SU-DHL-6 (cell line): ENCODE results near the gene CHRM5.

Source experiments
- H2AFZ ChIP-seq: fragments of 200-600 bp; sonication (generic); 2 replicates; pipeline ENCODE4 v1.6.1; 2014; ENCODE audit warnings: low read depth, mild to moderate bottlenecking, moderate library complexity, mixed read lengths, antibody characterized with exemption, low read length; ENCODE audit not compliant: severe bottlenecking
- H3F3A ChIP-seq: fragments of 200-600 bp; shearing (Covaris generic); 2 replicates; pipeline ENCODE4 v1.6.0; 2016; ENCODE audit warnings: antibody characterized with exemption, mild to moderate bottlenecking; ENCODE audit not compliant: insufficient read depth
- H3K27ac ChIP-seq: fragments of 200-600 bp; sonication (generic); 2 replicates; pipeline ENCODE4 v1.5.1; 2016; ENCODE audit warnings: low read depth, mild to moderate bottlenecking, low read length, moderate library complexity, mixed read lengths
- H3K27me3 ChIP-seq: fragments of 200-600 bp; sonication (generic), shearing (Covaris generic); 2 replicates; pipeline ENCODE4 v1.6.0; 2014; ENCODE audit warnings: mild to moderate bottlenecking, low read length
- H3K36me3 ChIP-seq: fragments of 200-600 bp; sonication (generic); 2 replicates; pipeline ENCODE4 v1.6.1; 2014; ENCODE audit warnings: mild to moderate bottlenecking, low read length, mixed read lengths
- H3K4me2 ChIP-seq: fragments of 300-600, 200-600 bp; shearing (Covaris generic), sonication (generic); 2 replicates; pipeline ENCODE4 v1.6.0; 2014; ENCODE audit warnings: low read length, low read depth, mild to moderate bottlenecking; ENCODE audit not compliant: poor library complexity, severe bottlenecking
- H3K4me3 ChIP-seq: fragments of 200-600 bp; sonication (generic); 2 replicates; pipeline ENCODE4 v1.5.1; 2014; ENCODE audit warnings: antibody characterized with exemption, low read length, mild to moderate bottlenecking, mixed read lengths; ENCODE audit not compliant: insufficient read depth, poor library complexity, severe bottlenecking
- H3K79me2 ChIP-seq: fragments of 200-600 bp; sonication (generic); 2 replicates; pipeline ENCODE4 v1.6.1; 2014; ENCODE audit warnings: mild to moderate bottlenecking, low read length, moderate library complexity; ENCODE audit not compliant: insufficient read depth
- H3K9ac ChIP-seq: fragments of 200-600 bp; sonication (generic); 2 replicates; pipeline ENCODE4 v1.7.0; 2014; ENCODE audit warnings: mild to moderate bottlenecking, low read length
- H3K9me2 ChIP-seq: fragments of 200-600 bp; sonication (generic); replicated peaks from 2 replicates; pipeline ENCODE4 v1.6.1; 2014; ENCODE audit warnings: low read length; ENCODE audit not compliant: insufficient read depth
- H3K9me3 ChIP-seq: fragments of 200-600 bp; sonication (generic); 2 replicates; pipeline ENCODE4 v1.6.1; 2014; ENCODE audit warnings: low read length, mixed read lengths; ENCODE audit not compliant: insufficient read depth
- H4K20me1 ChIP-seq: fragments of 200-600 bp; sonication (generic); 2 replicates; pipeline ENCODE4 v1.6.1; 2014; ENCODE audit warnings: low read depth, mild to moderate bottlenecking, antibody characterized with exemption, low read length, moderate library complexity, mixed read lengths
- CTCF ChIP-seq: fragments of 200-600 bp; sonication (generic); IDR thresholded peaks from one replicate; pipeline ENCODE4 v1.5.1; 2017; ENCODE audit warnings: antibody characterized with exemption, mild to moderate bottlenecking, low read length, moderate library complexity; ENCODE audit not compliant: insufficient read depth, poor library complexity, severe bottlenecking
- EZH2phosphoT487 ChIP-seq: fragments of 200-600 bp; sonication (generic), shearing (Covaris generic); conservative IDR thresholded peaks from 2 replicates; pipeline ENCODE4 v1.6.1; 2018; ENCODE audit warnings: mild to moderate bottlenecking, antibody characterized with exemption, low read length, moderate library complexity, mixed read lengths

Gene CHRM5

GRCh38 chr15:33985287-33985686 lies 17.0 kb downstream of the CHRM5 start:
- no peaks in the 10 kb centered on the region for H3K27me3 ChIP-seq
- no peak overlapping the region for H3K27ac ChIP-seq
- H3K4me3 ChIP-seq = no peak overlapping the region
- H3K4me2 ChIP-seq = no peak overlapping the region
- H4K20me1 ChIP-seq = no peaks in the 10 kb centered on the region
- no peak overlapping the region for H2AFZ ChIP-seq
- H3K79me2 ChIP-seq = no peaks in the 10 kb centered on the region
- TF ChIP-seq EZH2phosphoT487 (no peak), CTCF (no peak)
- H3K9me3 ChIP-seq = no peaks in the 10 kb centered on the region
- H3F3A ChIP-seq = no peaks in the 10 kb centered on the region
- H3K9ac ChIP-seq = no peak overlapping the region
- no peaks in the 10 kb centered on the region for H3K36me3 ChIP-seq
- H3K9me2 ChIP-seq = no peaks in the 10 kb centered on the region

DNA sequence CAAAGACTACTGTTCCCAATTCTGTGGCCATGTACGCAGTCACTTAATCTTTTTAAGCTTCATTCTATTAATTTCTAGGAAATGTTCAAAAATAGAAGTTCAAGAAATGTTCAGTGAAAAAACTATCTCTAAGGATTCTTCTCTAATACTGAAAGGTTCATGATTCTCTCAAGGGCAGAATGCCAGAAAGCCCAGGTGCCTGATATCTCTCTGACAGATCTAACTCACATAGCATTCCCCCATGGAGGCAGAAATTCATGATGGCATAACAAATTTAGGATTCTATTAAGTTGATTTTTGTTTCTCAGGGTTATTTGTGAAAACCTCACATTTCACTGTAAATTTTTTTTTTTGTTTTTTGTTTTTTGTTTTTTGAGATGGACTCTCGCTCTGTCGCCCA lies 17.5 kb downstream of the CHRM5 start:
- H3K79me2 ChIP-seq = no peaks in the 10 kb centered on the region
- H3K36me3 ChIP-seq = no peaks in the 10 kb centered on the region
- H2AFZ ChIP-seq = no peak overlapping the region
- no peak overlapping the region for H3K27ac ChIP-seq
- no peaks in the 10 kb centered on the region for H3K27me3 ChIP-seq
- no peak overlapping the region for H3K9ac ChIP-seq
- H3K4me3 ChIP-seq = no peak overlapping the region
- H3F3A ChIP-seq = no peaks in the 10 kb centered on the region
- H3K9me3 ChIP-seq = no peaks in the 10 kb centered on the region
- H3K4me2 ChIP-seq = no peak overlapping the region
- H3K9me2 ChIP-seq = no peaks in the 10 kb centered on the region
- no peak for TF ChIP-seq EZH2phosphoT487
- TF ChIP-seq CTCF = no peak
- H4K20me1 ChIP-seq = no peaks in the 10 kb centered on the region

DNA sequence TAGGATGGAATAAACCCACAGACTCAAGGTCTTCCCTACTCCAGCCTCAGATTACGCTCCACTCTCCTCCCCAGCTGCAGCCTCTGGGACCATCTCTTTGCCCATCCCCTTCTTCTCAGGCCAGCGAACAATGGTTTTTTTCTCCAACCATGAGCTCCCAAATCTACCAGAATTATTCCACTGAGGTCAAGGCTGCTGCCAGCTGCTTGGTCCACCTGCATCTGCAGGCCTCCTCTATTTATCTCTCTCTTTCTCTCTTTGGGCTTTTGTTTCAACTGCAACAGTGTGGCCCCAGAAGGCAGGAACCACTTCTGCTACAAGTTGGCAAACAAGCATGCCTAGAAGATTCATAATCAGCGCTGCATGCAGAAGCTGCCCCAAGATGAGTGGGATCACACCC lies 19.1 kb downstream of the CHRM5 start:
- H3K9me2 ChIP-seq = no peaks in the 10 kb centered on the region
- H3K36me3 ChIP-seq = no peaks in the 10 kb centered on the region
- no peaks in the 10 kb centered on the region for H3K27me3 ChIP-seq
- no peaks in the 10 kb centered on the region for H3F3A ChIP-seq
- H3K9me3 ChIP-seq = no peaks in the 10 kb centered on the region
- H4K20me1 ChIP-seq = no peaks in the 10 kb centered on the region
- H3K79me2 ChIP-seq = no peaks in the 10 kb centered on the region
- no peak overlapping the region for H3K4me2 ChIP-seq
- no peak for TF ChIP-seq CTCF
- no peak for TF ChIP-seq EZH2phosphoT487
- H3K4me3 ChIP-seq = no peak overlapping the region
- H3K9ac ChIP-seq = no peak overlapping the region
- H3K27ac ChIP-seq = no peak overlapping the region
- no peak overlapping the region for H2AFZ ChIP-seq

GRCh38 chr15:33988384-33988783 lies 20.1 kb downstream of the CHRM5 start:
- TF ChIP-seq CTCF (no peak), EZH2phosphoT487 (no peak)
- H3K9me2 ChIP-seq = no peaks in the 10 kb centered on the region

More at GRCh38 chr15:33988384-33988783, 20.1 kb downstream of the CHRM5 start:
- no peaks in the 10 kb centered on the region for H3F3A ChIP-seq
- no peak overlapping the region for H2AFZ ChIP-seq
- H3K27me3 ChIP-seq = no peaks in the 10 kb centered on the region
- no peak overlapping the region for H3K9ac ChIP-seq
- no peak overlapping the region for H3K4me3 ChIP-seq
- H3K36me3 ChIP-seq = no peaks in the 10 kb centered on the region
- H3K27ac ChIP-seq = no peak overlapping the region
- H3K4me2 ChIP-seq = no peak overlapping the region
- no peaks in the 10 kb centered on the region for H4K20me1 ChIP-seq
- H3K79me2 ChIP-seq = no peaks in the 10 kb centered on the region
- no peaks in the 10 kb centered on the region for H3K9me3 ChIP-seq
